HL-60 (cell line): Measurements from ENCODE around the gene LRRC37A3.
"Not testable (repeated sequence)": the region's sequence is repeated elsewhere in the genome, so short reads cannot be mapped to it uniquely, and the experiment has no call there.

Source experiments
- CTCF ChIP-seq: IDR thresholded peaks from one replicate; pipeline ENCODE4 v1.5.1; 2011; ENCODE audit warnings: low read length, control low read depth, inconsistent platforms; ENCODE audit not compliant: insufficient read depth
- POLR2AphosphoS5 ChIP-seq: IDR thresholded peaks from 2 replicates; pipeline ENCODE4 v1.6.1; 2012; ENCODE audit warnings: low read depth

- not testable (repeated sequence) for TF ChIP-seq CTCF, POLR2AphosphoS5
Observed at GRCh38 chr17:64836623-64837017, 82.7 kb downstream of the LRRC37A3 start.
